K562 (cell line): ENCODE results near the gene DDAH1. TPM values are rescaled to one million over a fixed set of nuclear protein-coding genes. Genes with fewer than 3 reads are reported as not detected.

Experiments used
- ATAC-seq: fragments of 200-7000 bp; cut with Tn5 transposase; 3 replicates; pipeline ENCODE4 v1.9.1; 2020; ENCODE audit warnings: moderate library complexity
- BruUV-seq: library from RNA; stranded (reverse); fragments of 400-500 nt; replicated peaks from 2 replicates; lab custom pipeline; 2021; lab: Mats Ljungman, UMichigan
- CTCF ChIA-PET: fragments of 300-600 bp; formaldehyde crosslinking; extraction: SDS; loops from one replicate; lab custom pipeline; 2021; ENCODE audit warnings: low intra/inter-chr PET ratio; lab: Yijun Ruan, JAX
- POLR2A ChIA-PET: fragments of 300-600, 350-650 bp; sonication (Branson Sonifier 250); formaldehyde crosslinking; extraction: SDS; loops from one replicate; lab custom pipeline; 2021; ENCODE audit warnings: antibody characterized with exemption, inconsistent platforms; lab: Yijun Ruan, JAX
- DNase-seq, 4 experiments: peaks; one replicate each; pipeline versions ENCODE4 v3.0.0 to v3.0.0-alpha.2; 2011 to 2018; ENCODE audit warnings: low spot score in 3 of 4, mixed read lengths in 3 of 4; ENCODE audit errors: extremely low read depth in 1 of 4
- FAIRE-seq: peaks from 2 replicates; lab custom pipeline; 2011; peaks lifted over from hg19 to GRCh38; lab: Jason Lieb, UNC
- H2AFZ ChIP-seq: 2 replicates; pipeline ENCODE4 v1.6.0; 2011; ENCODE audit warnings: low read depth, low read length, control low read depth, inconsistent platforms
- H3K27ac ChIP-seq: fragments of 200-600 bp; 3 replicates; pipeline ENCODE4 v1.8.0; 2011; ENCODE audit warnings: low read depth, mild to moderate bottlenecking, control low read depth, inconsistent platforms, low read length, moderate library complexity, mixed read lengths; ENCODE audit errors: extremely low read depth
- H3K27me3 ChIP-seq, 2 experiments: fragments of 300-600 bp in 1 of 2; 2 replicates in 1 of 2; 3 replicates in 1 of 2; pipeline versions ENCODE4 v1.6.0 to v1.8.0; 2011; ENCODE audit warnings: inconsistent platforms in 2 of 2, low read length in 2 of 2, mild to moderate bottlenecking in 1 of 2, mixed read lengths in 1 of 2, moderate library complexity in 1 of 2; ENCODE audit not compliant: control insufficient read depth in 2 of 2, insufficient read depth in 2 of 2
- H3K36me3 ChIP-seq: fragments of 300-600 bp; 3 replicates; pipeline ENCODE4 v1.8.0; 2011; ENCODE audit warnings: mild to moderate bottlenecking, low read length, inconsistent platforms; ENCODE audit not compliant: control insufficient read depth, insufficient read depth
- H3K4me1 ChIP-seq, 2 experiments: fragments of 200-600 bp in 1 of 2; replicated peaks in 1 of 2; 2 replicates in 1 of 2; 3 replicates in 1 of 2; pipeline versions ENCODE4 v1.5.1 to v1.8.0; 2011; ENCODE audit warnings: inconsistent platforms in 2 of 2, low read length in 2 of 2, mild to moderate bottlenecking in 1 of 2, mixed read lengths in 1 of 2, moderate library complexity in 1 of 2; ENCODE audit not compliant: control insufficient read depth in 2 of 2, insufficient read depth in 2 of 2
- H3K4me2 ChIP-seq: 2 replicates; pipeline ENCODE4 v1.6.1; 2011; ENCODE audit warnings: low read length, control low read depth, inconsistent platforms, mixed read lengths; ENCODE audit not compliant: insufficient read depth
- H3K4me3 ChIP-seq: fragments of 200-600 bp; sonication (generic), shearing (Covaris generic); 2 replicates; pipeline ENCODE4 v1.5.1; 2016; ENCODE audit warnings: control low read depth, inconsistent platforms
- H3K79me2 ChIP-seq: fragments of 200-600 bp; 3 replicates; pipeline ENCODE4 v1.8.0; 2011; ENCODE audit warnings: low read length, inconsistent platforms; ENCODE audit not compliant: control insufficient read depth, insufficient read depth
- H3K9ac ChIP-seq, 2 experiments: 2 replicates each; pipeline versions ENCODE4 v1.6.0 to v1.6.1; 2011; ENCODE audit warnings: low read depth in 2 of 2, low read length in 2 of 2, control low read depth in 1 of 2, inconsistent platforms in 1 of 2, mild to moderate bottlenecking in 1 of 2, mixed read lengths in 1 of 2; ENCODE audit not compliant: insufficient read depth in 1 of 2
- H3K9me1 ChIP-seq: one replicate; pipeline ENCODE4 v1.6.0; 2011; ENCODE audit warnings: inconsistent platforms, mild to moderate bottlenecking, low read length, moderate library complexity; ENCODE audit not compliant: control insufficient read depth, insufficient read depth
- H3K9me3 ChIP-seq: replicated peaks from 2 replicates; pipeline ENCODE4 v1.5.1; 2011; ENCODE audit warnings: low read depth, low read length, inconsistent platforms; ENCODE audit not compliant: control insufficient read depth, insufficient read depth
- H4K20me1 ChIP-seq: replicated peaks from 2 replicates; pipeline ENCODE4 v1.6.1; 2011; ENCODE audit warnings: low read length, inconsistent platforms, mixed read lengths; ENCODE audit not compliant: control insufficient read depth, insufficient read depth
- BRD4 ChIP-seq: fragments of 200-600 bp; sonication (generic); IDR thresholded peaks from 2 replicates; pipeline ENCODE4 v1.6.1; 2017; ENCODE audit warnings: inconsistent platforms
- E4F1 ChIP-seq: fragments of 250-450 bp; sonication (Bioruptor Pico); IDR thresholded peaks from 2 replicates; pipeline ENCODE4 v1.5.0; 2021; ENCODE audit warnings: mild to moderate bottlenecking, borderline replicate concordance
- FOXA1 ChIP-seq: fragments of 450-650 bp; IDR thresholded peaks from 2 replicates; pipeline ENCODE4 v1.6.1; 2016; ENCODE audit warnings: mild to moderate bottlenecking, borderline replicate concordance
- PHF20 ChIP-seq: fragments of 450-650 bp; IDR thresholded peaks from 2 replicates; pipeline ENCODE4 v1.6.1; 2018; ENCODE audit not compliant: partially characterized antibody
- SETDB1 ChIP-seq: IDR thresholded peaks from one replicate; pipeline ENCODE4 v1.6.1; 2012; ENCODE audit warnings: low read length, control low read depth, inconsistent platforms
- SIN3B ChIP-seq: fragments of 450-650 bp; IDR thresholded peaks from 2 replicates; pipeline ENCODE4 v1.6.1; 2017; ENCODE audit warnings: low read depth, mild to moderate bottlenecking, moderate library complexity
- THRAP3 ChIP-seq: fragments of 450-650 bp; IDR thresholded peaks from 2 replicates; pipeline ENCODE4 v1.6.1; 2016; ENCODE audit warnings: mild to moderate bottlenecking, inconsistent platforms, borderline replicate concordance
- ZNF124 ChIP-seq: sonication (generic); formaldehyde crosslinking; IDR thresholded peaks from 2 replicates; pipeline ENCODE4 v1.8.1; 2022; ENCODE audit warnings: missing genetic modification reagents
- ZNF551 ChIP-seq: fragments of 250-450 bp; sonication (Bioruptor Pico); IDR thresholded peaks from 2 replicates; pipeline ENCODE4 v1.5.0; 2021; ENCODE audit warnings: mild to moderate bottlenecking, moderate library complexity
- ZNF696 ChIP-seq: fragments of 250-450 bp; sonication (Bioruptor Pico); conservative IDR thresholded peaks from 2 replicates; pipeline ENCODE4 v1.4.0; 2020; ENCODE audit warnings: mild to moderate bottlenecking, moderate library complexity
- WGBS: fragments of 100-300 bp; shearing (Covaris generic); methylation state at CpG from one replicate; pipeline ENCODE4 v1.1.6; 2016; ENCODE audit warnings: low coverage, mixed read lengths; ENCODE audit not compliant: insufficient coverage; ENCODE audit errors: missing lambda C conversion rate; 5-methylcytosine and 5-hydroxymethylcytosine counted together
- in situ Hi-C: fragments of 300-500 bp; cut with MboI; formaldehyde crosslinking; loops from 4 replicates; pipeline ENCODE4 v1.15.0; 2018; ENCODE audit warnings: inconsistent platforms, mixed read lengths
- intact Hi-C: fragments of 100-400 bp; cut with micrococcal nuclease; formaldehyde crosslinking; loops from 2 replicates; pipeline ENCODE4 v1.14.2; 2022
- polyA plus RNA-seq, 8 experiments: library from polyadenylated mRNA; depleted of rRNA in 4 of 8; stranded (reverse) in 5 of 8; unstranded in 3 of 8; fragments of >200 nt; fragmentation: Nextera tagmentation in 2 of 8; fragmentation: Illumina TruSeq in 1 of 8; extraction: Ambion mirVana in 2 of 8; extraction: Trizol in 1 of 8; gene quantifications; 2 replicates each; pipeline versions ENCODE4 v1.2.1 to v1.2.3, GENCODE V29; 2011 to 2014; ENCODE audit warnings: inconsistent platforms in 1 of 8, missing spikeins in 1 of 8
- total RNA-seq, 7 experiments: library from RNA; depleted of rRNA in 6 of 7; stranded (reverse); fragments of >200 nt in 6 of 7; fragmentation: Illumina TruSeq in 2 of 7; extraction: Trizol in 2 of 7; gene quantifications; 2 replicates each; pipeline versions ENCODE4 v1.2.1 to v1.2.3, GENCODE V29; 2011 to 2021; ENCODE audit warnings: low replicate concordance in 1 of 7

The DDAH1 gene
- total and polyA plus RNA-seq, 9 of the 15 experiments (the other 6 are each of a cell fraction or from before 2014, with no cell fraction given) = 0.04 to 0.24 (median 0.10) TPM

DNA sequence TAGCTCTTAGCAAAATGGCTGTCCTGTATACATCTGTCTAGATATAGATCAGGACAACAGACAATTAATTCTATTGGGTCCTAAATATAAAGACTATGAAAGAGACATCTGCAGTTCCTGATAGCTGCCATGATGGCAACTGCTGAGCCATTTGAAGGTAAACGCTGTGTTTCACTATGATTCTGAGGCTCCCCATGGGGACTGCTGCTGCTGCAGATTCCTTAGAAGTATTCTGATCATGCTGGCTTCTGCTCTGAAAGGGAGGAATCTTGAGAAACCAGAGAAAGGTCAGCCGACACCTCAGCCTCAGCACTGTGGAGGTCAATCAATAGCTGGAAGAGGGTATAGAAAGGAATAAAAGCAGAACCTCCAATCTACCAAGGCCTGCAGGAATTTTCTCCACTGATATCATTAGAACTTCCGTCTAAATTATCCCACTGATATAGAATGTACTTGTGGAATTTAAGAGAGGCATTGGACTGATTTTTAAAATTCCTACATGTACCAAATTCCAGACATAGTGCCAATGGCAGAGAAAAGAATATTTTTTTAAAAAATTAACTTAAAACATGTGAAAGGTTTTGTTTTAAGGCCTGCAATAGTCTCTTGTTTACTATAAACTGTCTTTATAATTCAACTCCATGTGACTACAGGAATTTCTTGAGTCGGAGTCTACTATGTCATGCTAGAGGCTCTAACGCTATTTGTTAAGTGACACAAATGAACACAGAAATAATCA is 53.2 kb downstream of the DDAH1 start:
- Histone ChIP-seq H3K9me1 (no peaks in the 10 kb centered on the region), H3K9ac (no peak overlapping the region), H3K36me3 (no peaks in the 10 kb centered on the region), H3K4me2 (no peak overlapping the region), H3K9me3 (no peaks in the 10 kb centered on the region), H3K79me2 (no peaks in the 10 kb centered on the region), H2AFZ (no peak overlapping the region), H3K4me3 (no peak overlapping the region), H4K20me1 (no peaks in the 10 kb centered on the region), H3K4me1 (no peaks in the 10 kb centered on the region), H3K27me3 (no peaks in the 10 kb centered on the region), H3K27ac (no peak overlapping the region)
- in situ Hi-C loops = no loop called here
- 0% methylated on average over 5 of the region's 5 CpGs for WGBS
- POLR2A ChIA-PET = no interaction called here
- no peak for DNase-seq
- FAIRE-seq = no peak
- intact Hi-C loops = no loop called here
- no TSS peak for BruUV-seq
- CTCF ChIA-PET = no interaction called here
- no peak for ATAC-seq
- no peak for TF ChIP-seq ZNF551 (CRISPR knock-in tag)
- TF ChIP-seq PHF20 = no peak
- TF ChIP-seq BRD4 = no peak
- TF ChIP-seq SIN3B = no peak
- no peak for TF ChIP-seq E4F1 (CRISPR knock-in tag)
- TF ChIP-seq ZNF696 (CRISPR knock-in tag) = no peak
- no peak for TF ChIP-seq THRAP3
- no peak for TF ChIP-seq ZNF124 (CRISPR knock-in tag)
- TF ChIP-seq SETDB1 = no peak
- TF ChIP-seq FOXA1 = no peak
